HEK293 (cell line): ENCODE results near the gene CYP51A1.

Experiments
- FEZF1 ChIP-seq: fragments of 450-650 bp; formaldehyde crosslinking; IDR thresholded peaks from 2 replicates; pipeline ENCODE4 v1.5.1; 2016; ENCODE audit warnings: missing biosample characterization, missing genetic modification characterization
- KLF8 ChIP-seq: fragments of 450-650 bp; formaldehyde crosslinking; IDR thresholded peaks from 2 replicates; pipeline ENCODE4 v1.5.1; 2016; ENCODE audit warnings: missing biosample characterization, missing genetic modification characterization
- ZBTB1 ChIP-seq: fragments of 450-650 bp; formaldehyde crosslinking; IDR thresholded peaks from 2 replicates; pipeline ENCODE4 v1.5.1; 2016; ENCODE audit warnings: missing biosample characterization, missing genetic modification characterization
- ZBTB11 ChIP-seq: fragments of 450-650 bp; formaldehyde crosslinking; conservative IDR thresholded peaks from 2 replicates; pipeline ENCODE4 v1.5.1; 2016; ENCODE audit warnings: low read depth, missing biosample characterization, missing genetic modification characterization
- ZNF18 ChIP-seq: fragments of 450-650 bp; formaldehyde crosslinking; IDR thresholded peaks from 2 replicates; pipeline ENCODE4 v1.5.1; 2016; ENCODE audit warnings: missing biosample characterization, missing genetic modification characterization
- ZNF221 ChIP-seq: fragments of 450-650 bp; formaldehyde crosslinking; IDR thresholded peaks from 2 replicates; pipeline ENCODE4 v1.5.1; 2017; ENCODE audit warnings: missing biosample characterization, missing genetic modification characterization, borderline replicate concordance
- ZNF350 ChIP-seq: fragments of 450-650 bp; formaldehyde crosslinking; IDR thresholded peaks from 2 replicates; pipeline ENCODE4 v1.5.0; 2017; ENCODE audit warnings: missing biosample characterization, mild to moderate bottlenecking, missing genetic modification characterization
- ZNF529 ChIP-seq: fragments of 450-650 bp; formaldehyde crosslinking; IDR thresholded peaks from 2 replicates; pipeline ENCODE4 v1.5.1; 2017; ENCODE audit warnings: missing genetic modification characterization, missing biosample characterization; ENCODE audit not compliant: insufficient replicate concordance
- ZNF548 ChIP-seq: fragments of 450-650 bp; formaldehyde crosslinking; IDR thresholded peaks from 2 replicates; pipeline ENCODE4 v1.5.1; 2016; ENCODE audit warnings: missing biosample characterization, missing genetic modification characterization
- ZNF704 ChIP-seq: fragments of 450-650 bp; formaldehyde crosslinking; IDR thresholded peaks from 2 replicates; pipeline ENCODE4 v1.5.1; 2016; ENCODE audit warnings: missing biosample characterization, missing genetic modification characterization
- ZNF707 ChIP-seq: fragments of 450-650 bp; formaldehyde crosslinking; IDR thresholded peaks from 2 replicates; pipeline ENCODE4 v1.5.1; 2016; ENCODE audit warnings: missing biosample characterization, missing genetic modification characterization
- TF ChIP-seq, protein P1 (sequence below): fragments of 450-650 bp; formaldehyde crosslinking; IDR thresholded peaks from 2 replicates; pipeline ENCODE4 v1.5.1; 2016; ENCODE audit warnings: missing biosample characterization, missing genetic modification characterization
- TF ChIP-seq, protein P2 (sequence below): fragments of 450-650 bp; formaldehyde crosslinking; IDR thresholded peaks from 2 replicates; pipeline ENCODE4 v1.5.1; 2016; ENCODE audit warnings: missing biosample characterization, missing genetic modification characterization

DNA sequence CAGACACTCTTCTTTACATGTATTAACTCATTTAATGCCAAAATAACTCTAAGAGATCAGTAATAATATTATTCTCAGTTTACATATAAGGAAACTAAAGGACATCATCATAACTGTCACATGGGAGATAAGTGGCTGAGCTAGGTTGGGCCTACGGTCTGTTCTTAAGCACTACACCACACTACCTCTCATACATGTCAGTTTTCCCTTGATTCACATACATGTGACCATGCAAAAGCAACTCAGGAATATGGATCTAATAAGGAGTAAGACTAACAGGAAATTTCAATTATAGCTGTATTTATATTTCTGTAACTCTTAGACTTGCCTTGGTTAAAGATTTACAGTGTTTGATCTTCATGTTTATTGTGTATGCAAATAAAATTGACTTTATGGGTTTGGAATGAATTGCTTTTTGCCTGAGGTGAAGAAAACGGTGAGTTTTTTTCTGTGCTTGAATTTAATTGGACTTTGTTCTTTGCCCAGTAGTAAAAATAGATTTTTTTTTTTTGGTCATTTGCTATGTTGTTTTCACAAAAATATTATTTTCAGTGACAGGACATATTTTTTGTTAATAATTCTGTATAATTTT, 69.7 kb downstream of the CYP51A1 start:
- TF ChIP-seq, protein P1, sequence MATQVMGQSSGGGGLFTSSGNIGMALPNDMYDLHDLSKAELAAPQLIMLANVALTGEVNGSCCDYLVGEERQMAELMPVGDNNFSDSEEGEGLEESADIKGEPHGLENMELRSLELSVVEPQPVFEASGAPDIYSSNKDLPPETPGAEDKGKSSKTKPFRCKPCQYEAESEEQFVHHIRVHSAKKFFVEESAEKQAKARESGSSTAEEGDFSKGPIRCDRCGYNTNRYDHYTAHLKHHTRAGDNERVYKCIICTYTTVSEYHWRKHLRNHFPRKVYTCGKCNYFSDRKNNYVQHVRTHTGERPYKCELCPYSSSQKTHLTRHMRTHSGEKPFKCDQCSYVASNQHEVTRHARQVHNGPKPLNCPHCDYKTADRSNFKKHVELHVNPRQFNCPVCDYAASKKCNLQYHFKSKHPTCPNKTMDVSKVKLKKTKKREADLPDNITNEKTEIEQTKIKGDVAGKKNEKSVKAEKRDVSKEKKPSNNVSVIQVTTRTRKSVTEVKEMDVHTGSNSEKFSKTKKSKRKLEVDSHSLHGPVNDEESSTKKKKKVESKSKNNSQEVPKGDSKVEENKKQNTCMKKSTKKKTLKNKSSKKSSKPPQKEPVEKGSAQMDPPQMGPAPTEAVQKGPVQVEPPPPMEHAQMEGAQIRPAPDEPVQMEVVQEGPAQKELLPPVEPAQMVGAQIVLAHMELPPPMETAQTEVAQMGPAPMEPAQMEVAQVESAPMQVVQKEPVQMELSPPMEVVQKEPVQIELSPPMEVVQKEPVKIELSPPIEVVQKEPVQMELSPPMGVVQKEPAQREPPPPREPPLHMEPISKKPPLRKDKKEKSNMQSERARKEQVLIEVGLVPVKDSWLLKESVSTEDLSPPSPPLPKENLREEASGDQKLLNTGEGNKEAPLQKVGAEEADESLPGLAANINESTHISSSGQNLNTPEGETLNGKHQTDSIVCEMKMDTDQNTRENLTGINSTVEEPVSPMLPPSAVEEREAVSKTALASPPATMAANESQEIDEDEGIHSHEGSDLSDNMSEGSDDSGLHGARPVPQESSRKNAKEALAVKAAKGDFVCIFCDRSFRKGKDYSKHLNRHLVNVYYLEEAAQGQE: no peak
- TF ChIP-seq, protein P2, sequence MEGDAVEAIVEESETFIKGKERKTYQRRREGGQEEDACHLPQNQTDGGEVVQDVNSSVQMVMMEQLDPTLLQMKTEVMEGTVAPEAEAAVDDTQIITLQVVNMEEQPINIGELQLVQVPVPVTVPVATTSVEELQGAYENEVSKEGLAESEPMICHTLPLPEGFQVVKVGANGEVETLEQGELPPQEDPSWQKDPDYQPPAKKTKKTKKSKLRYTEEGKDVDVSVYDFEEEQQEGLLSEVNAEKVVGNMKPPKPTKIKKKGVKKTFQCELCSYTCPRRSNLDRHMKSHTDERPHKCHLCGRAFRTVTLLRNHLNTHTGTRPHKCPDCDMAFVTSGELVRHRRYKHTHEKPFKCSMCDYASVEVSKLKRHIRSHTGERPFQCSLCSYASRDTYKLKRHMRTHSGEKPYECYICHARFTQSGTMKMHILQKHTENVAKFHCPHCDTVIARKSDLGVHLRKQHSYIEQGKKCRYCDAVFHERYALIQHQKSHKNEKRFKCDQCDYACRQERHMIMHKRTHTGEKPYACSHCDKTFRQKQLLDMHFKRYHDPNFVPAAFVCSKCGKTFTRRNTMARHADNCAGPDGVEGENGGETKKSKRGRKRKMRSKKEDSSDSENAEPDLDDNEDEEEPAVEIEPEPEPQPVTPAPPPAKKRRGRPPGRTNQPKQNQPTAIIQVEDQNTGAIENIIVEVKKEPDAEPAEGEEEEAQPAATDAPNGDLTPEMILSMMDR (tag by site-specific recombination): no peak
- no peak for TF ChIP-seq ZBTB11 (tag by site-specific recombination)
- TF ChIP-seq KLF8 (tag by site-specific recombination): no peak
- no peak for TF ChIP-seq ZBTB1 (tag by site-specific recombination)
- no peak for TF ChIP-seq FEZF1 (tag by site-specific recombination)
- TF ChIP-seq ZNF548 (tag by site-specific recombination): no peak
- TF ChIP-seq ZNF350 (tag by site-specific recombination): no peak
- TF ChIP-seq ZNF704 (tag by site-specific recombination): no peak
- no peak for TF ChIP-seq ZNF221 (tag by site-specific recombination)
- no peak for TF ChIP-seq ZNF529
- no peak for TF ChIP-seq ZNF707 (tag by site-specific recombination)
- TF ChIP-seq ZNF18 (tag by site-specific recombination): no peak
